Putamen (tissue), 1 donor: ENCODE results near the gene NRG3.

ENCODE experiments used
- DNase-seq: peaks from one replicate; pipeline ENCODE4 v3.0.0-alpha.2; 2016; ENCODE audit warnings: low spot score

NRG3 gene

DNA sequence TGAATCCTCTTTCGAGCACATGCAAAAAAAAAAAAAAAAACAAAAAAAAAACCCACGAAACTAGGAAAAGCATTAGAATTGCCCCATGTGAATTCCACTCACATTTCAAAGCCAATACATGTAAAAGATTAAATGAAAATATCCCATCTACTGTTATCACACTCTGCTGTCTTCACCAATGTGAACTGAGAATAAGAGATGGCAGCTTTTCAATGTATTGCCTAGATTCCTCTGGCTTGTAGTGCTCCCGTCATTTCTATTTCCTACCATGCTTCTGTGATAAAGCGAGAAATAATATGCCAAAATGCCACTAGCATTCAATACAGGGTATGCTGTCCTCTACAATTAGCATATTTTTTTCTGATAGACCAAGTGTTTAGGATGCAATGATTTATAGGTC lies 517.0 kb downstream of the NRG3 start:
- DNase-seq, result no peak

DNA sequence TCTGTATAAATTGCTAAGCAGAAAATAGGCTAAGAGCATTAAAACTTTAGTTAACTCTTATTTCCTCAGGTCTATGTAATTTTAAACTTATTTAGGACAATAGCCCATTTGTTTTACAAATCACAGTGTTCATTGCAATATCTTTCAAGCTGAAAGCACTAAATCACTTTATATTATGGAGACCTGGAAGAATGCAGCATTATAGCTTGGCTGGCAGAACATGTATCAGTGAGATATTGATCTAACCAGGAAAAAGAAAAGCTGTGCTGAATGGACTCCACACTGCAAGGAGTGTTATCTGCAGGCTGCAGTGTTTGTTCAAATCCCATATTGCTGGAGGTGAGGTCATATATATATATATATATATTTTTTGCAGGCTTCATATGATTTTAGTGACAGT lies 517.5 kb downstream of the NRG3 start:
- DNase-seq, result no peak

DNA sequence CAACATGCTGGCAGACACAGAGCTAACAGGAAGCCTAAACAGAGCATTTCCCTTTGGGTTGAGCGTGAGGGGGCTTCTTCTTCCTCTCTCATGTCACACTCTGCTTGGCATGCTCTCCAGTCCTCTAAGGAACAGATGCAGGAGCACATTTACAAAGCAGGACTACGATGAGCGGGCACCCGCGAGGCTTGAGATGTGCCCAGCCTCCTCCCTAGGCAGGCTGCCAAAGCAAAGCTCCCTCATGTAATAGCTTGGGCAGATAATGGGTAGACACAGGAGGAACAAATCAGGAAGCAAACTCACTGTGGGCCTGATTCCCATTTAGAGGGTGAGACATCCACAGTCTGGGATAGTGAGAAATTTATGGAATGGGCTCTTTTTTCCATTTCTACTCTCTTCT lies 519.1 kb downstream of the NRG3 start:
- no peak for DNase-seq

DNA sequence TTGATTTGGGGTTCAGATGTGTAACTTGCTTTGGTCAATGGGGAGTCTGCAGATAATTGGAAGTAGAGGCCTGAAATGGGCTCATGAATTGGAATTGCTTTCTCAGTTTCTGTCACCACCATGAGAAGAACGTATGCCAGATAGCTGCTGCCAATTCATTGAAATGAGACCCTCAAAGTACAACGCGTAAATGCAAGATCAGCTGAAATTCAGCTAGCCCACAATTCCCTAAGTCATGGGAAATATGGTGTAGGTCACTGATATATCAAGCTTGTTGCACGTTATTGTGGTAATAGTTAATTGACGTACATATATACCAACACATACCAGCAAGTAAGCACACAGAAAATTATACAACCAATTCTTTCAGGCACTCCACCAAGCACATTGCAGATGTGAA lies 520.0 kb downstream of the NRG3 start:
- DNase-seq, result no peak

DNA sequence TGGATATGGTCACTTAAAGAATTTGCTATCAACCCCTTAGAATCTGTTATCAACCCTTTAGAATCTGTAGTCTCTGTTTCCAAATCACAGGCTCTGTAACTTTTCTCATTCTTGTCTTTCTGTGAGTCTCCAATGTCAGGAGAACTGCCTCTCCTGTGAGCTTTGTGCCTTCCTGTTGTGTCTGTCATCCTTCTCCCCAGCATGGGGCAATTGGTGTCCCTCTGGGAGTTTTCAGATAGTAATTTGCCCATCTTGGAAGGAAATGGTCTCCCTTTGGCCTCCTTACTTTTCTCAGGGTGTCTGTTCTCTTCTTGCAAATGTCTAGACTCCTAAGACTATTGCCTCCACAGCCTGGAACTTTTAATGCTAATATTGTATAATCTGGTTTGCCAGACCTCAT lies 521.9 kb downstream of the NRG3 start:
- no peak for DNase-seq

DNA sequence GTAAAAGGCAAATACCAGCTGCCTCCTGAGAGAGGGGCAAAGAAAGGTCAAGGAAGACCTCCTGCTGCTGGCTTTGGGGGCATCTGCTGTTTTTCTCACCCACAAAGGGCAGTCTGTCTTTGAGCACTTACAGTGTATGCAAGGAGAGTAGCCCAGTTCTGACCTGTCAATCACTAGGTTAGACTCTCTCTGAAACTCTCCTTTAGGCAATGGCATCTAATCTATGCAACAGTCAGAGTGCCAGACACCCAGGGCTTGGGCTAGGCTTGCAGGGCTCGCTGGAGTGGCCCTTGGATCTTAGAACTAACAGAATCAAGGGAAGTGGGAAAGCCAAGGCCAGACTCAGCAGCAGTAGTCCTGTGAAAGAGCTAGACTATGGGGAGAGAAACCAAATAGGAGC lies 522.9 kb downstream of the NRG3 start:
- DNase-seq, result no peak

DNA sequence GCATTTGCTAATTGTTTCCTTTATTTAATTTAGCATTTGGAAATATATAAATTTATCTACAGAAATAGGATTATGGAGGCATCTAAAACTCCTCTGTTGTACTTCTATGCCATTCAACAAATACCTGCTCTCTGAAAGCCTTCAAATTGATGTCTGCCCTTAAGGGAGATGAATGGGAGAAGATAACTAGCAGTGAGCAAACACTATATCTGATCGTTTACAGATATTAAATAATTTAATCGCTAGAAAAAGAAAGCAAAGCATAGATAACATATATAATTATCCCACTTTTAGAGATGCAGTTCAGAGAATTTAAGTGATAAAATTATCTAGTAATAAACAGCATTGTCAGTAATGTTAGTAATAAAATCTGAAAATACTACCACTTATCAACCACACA lies 524.9 kb downstream of the NRG3 start:
- DNase-seq, result no peak

DNA sequence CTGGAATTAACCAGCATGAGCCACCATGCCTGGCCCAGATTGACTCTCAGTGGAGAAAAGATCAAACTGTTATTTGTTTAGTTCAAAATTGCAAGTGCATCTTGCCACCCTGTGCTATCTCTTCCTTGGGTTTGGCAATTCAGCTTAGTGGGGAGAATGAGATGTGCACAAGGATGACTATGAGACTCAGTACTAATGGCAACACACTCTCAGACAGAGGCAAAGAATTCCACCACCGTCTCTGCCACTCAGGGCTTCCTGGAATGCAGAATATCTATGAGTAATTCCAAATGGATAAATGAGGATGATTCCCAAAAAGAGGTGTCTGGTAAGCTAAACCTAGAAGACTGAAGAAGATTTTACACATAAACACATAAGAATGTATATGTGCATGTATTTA lies 525.8 kb downstream of the NRG3 start:
- DNase-seq, result no peak

DNA sequence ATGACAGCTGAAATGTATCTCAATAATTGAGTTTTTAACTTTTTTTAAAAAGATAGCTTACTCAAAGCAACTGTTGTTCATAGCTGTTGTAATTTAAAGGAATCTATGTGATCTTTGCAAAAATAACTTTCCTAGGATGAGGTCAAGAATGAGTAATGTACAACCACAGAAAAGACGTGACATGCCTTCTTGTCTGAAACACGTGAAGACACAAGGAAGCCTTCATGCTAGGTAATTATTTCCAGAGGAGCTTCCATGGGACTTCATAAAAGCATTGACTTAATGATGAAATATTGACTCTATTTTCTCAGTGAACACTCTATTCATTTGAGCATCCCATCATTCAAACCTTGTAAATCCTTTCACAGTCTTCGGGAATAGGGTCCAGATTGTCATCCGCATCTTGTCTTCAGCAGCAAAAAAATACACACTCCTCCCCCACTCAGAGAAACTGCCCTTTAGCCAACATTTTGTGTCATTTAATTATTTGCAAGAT lies 528.0 kb downstream of the NRG3 start:
- no peak for DNase-seq

DNA sequence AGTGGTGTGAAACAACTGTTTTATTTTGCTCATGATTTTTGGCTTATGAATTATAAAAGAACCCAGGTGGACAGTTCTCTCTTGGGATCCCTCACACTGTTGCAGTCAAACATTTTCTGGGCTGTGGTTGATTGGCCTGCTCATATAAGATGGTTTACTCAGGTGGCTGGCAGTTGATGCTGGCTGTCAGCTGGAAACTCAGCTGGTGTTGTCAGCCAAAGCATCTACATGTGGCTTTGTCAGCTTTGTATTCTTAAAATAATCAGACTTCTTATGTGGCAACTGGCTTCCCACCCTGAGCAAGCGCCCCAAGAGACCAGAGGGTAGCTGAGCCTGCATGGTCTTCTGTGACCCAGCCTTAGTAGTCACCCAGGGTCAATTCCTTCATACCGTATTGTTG lies 534.7 kb downstream of the NRG3 start:
- DNase-seq, result no peak

DNA sequence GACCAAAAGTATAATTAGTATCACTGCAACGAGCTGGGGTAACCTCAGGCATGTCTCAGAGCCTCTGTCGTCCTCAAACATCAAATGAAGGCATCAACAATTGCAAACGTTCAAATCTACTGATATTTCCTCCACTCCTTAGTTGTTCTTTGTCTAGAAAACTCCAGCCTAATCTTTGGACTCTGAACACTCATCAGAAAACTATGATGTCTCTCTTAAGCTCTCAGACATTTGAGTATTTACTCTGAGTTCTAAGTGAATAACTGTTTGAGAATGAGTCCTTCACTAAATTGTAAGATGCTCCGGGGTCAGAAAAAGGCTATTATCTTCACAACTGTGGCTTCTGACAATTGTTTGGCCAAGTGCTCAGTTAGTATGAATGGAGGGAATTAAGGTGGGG lies 536.4 kb downstream of the NRG3 start:
- DNase-seq, result no peak

DNA sequence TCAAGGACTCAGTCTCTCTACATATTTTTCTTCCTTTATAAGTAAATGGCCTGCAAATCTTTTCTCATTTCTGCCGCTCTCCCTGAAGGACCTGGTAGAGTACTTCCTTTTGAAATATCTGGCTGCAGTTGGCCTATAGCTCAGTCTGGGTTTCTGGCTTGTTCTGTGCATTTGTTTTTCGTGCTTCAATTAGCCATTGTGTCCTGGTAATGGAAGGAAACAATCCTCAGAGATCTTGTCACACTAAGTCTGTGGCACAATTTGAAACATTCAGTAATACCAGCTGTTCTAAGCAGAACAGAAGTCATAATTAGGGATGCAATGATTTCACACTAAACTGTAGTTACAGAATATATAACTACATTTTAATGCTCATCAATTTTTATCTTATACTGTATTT lies 545.0 kb downstream of the NRG3 start:
- no peak for DNase-seq

DNA sequence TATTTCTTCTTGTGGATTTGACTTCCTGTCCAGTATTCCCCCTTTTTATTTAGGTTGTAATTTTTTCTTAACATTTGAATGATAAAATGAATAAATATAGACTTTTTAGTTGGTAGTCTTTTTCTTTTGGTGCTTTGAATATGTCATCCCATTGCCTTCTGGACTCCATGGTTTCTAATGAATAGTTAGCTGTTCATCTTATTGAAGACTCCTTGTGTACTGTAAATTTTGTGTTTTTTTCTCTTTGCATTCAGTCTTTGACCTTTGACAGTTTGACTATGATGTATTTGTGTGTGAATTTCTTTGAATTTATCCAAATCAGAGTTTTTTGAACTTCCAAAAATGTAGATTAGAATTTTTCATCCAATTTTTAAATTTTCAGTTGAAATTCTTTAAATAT lies 554.3 kb downstream of the NRG3 start:
- no peak for DNase-seq

DNA sequence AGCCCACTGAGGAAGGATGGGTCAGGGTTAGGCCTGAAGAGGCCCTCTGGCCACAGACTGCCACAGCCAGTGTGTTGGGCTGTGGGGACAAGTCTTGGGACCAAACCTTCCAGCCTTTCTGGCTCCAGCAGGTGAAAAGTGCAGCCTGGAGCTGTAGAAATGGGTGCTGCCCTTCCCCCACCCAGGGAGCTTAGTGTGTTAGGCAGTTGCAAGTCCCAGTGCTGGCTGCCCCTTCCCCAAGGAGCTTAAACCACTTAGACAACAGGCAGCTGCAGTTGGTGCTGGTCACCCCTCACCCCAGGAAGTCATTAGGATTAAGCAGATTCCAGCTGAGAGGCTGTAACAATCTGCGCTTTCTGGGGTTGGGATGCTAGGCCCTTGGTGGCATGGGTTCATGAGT lies 563.3 kb downstream of the NRG3 start:
- no peak for DNase-seq

DNA sequence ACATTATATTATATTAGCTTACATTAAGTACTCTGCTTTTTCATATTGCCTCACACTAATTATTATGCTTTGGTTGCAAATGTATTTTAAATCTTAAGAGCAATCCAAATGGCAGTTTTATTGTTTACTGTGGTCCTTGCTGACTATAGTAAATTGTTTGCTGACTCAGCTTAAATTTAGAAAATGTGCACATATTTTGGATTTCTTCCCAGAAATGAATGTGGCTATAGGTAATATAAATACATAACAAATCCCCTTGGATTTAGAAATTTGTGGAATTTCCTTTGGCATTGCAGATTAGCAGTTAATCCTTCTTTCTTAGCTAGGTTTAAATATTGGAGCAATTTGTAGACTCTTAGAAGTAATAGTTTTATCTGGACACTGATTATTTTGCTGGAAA lies 565.8 kb downstream of the NRG3 start:
- DNase-seq, result no peak

DNA sequence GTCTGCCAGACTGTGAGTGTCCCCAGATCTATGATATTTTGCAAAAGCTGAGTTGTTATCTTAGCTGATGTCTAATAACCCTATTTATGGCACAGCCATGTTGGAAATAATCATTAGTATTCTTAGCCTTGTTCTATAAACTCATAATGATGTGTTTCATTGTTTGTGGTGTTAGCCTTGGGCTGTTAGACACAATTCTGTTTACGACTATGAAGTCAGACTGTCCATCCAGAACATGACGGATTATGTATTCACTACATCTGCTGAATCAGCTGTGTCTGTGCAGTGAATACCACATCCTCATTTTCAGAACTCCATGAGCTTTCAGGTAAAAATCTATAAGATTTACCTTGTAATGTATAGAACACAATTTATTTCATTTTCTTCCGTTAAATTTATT lies 577.1 kb downstream of the NRG3 start:
- DNase-seq, result no peak

DNA sequence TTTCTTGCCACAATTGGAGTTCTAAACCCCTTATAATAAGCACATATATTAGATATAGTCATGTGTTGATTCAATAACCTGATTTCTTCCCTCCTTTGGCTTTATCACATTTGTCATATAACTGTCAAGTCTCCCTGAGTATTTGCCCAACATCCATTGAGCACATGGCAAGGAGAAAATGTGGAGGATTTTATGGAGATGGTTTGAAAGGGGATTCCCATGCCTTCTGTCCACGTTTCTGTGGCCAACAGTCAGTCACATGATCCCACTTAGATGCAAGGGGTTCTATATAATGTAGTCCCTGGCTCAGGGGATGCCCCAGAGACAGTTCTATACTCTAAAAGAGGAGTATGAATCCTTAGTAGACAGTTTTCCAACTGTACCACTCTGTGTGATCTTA lies 577.7 kb downstream of the NRG3 start:
- DNase-seq, result no peak

DNA sequence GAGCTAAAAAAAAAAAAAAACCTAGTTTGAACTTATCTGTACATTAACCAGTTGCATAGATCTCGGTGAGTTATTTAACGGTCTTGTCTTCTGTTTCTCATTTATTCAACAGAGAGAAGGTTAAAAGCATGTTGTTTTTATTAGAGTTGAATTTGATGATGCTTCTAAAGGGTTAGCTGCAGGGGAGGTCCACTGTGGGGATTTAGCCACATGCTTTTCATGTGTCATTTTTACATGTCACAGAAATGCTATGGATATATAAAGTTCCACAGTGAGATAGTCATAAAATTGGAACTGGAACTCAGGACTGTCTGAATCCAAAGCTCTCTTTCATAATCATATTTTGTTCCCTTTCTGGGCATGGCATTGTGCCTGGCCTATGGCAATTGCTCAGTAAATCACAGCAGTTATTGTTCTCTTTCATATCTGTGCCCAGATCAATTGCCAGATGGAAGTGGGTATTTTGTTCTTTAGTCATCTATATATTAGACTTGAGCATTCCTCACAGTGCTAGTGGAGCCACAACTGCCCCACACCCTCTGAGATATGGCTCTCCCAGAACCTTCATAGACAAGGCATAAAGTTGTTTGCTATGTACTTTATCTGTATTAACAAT lies 578.8 kb downstream of the NRG3 start:
- no peak for DNase-seq

DNA sequence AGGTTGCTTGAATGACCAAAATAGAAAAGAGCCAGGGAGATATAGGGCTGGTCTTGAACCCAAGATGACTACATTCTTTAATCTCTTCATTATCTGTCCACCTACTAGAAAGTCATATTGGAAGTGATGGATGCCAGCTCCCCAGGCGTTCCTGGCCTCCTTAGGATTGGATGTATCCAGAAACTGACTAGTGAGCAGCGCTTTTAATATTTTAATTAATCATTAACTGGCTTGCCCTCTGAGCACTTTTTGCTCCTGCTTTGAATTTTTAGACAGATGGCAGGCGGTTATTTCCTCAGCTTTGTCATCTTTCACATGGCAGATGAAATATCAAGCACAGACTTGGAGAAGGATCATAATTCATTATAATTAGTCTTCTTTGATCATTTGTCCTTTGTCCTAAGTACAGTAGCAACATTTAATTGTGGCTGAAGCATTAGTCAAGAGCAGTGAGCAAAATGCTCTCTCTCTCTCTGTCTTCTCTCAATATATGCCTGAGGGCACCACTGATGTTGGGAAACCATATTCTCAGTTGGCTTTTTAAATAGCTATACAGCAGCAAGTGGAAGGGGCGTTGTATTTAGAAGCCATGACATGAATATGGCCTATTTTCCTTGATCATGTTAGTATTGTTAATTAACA lies 588.0 kb downstream of the NRG3 start:
- no peak for DNase-seq

DNA sequence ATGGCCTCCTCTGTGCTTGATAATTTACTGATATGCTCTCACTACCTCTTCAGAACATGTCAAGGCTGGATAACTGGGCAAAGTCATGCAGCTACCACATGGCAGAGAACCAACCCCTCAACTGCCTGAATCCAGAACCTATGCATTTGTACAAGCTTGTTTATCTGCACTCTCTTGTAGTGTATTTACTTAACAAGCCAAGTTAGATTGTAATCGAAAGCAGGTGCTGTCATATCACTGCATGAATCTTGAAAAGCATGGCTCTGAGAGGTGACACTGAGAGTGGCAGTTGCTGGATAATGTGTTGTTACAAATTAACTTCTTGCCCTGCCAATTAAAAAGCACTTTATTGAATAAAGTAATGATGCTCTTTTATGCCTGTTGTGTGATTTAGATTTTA lies 588.6 kb downstream of the NRG3 start:
- DNase-seq, result no peak

DNA sequence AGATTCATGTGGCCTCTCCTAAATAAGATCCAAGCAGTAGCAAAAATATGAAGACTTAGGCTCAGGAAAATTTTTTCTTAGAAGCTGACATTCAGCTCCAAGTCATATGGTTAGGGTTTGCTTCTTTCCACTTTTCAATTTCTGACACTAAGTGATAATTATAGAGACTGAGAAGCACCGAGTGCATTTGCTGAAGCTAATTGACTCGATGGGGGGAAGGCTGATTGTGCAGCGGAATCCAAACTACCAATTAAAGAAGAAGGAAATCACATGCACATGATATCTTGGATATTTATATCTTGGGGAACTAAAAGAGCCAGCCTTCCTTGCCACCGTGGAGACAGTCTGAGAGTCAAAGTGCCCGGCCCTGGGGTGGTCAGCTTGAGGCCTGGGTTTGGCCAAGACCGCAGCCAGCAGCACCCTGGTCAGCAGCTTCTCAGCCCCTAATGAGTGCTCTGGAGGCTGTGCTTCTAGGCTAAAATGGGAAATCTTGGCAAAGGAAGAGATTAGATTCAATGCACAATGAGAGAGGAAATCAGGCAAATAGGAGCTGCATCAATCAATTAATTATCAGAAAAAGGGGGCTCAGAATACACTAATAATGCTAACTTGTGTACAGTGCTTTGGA lies 589.3 kb downstream of the NRG3 start:
- DNase-seq, result no peak

DNA sequence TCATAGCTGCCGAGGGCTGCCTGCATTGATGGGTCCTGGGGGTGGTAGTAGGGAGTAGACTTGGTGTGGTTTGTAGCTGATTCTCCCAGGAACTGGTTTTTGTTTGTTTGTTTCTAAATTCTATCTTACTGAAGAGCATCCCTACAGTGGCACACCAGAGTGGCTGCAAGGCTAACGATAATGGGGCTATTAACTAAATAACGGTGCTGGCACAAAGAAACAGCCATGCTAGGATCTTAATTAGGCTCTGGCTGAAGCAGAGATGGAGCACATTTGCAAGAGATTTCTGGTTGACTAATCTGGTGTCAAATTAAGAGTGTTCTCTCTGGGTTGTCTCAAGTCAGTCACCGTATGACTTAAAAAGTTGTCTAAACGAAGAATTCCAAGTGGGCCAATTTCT lies 590.0 kb downstream of the NRG3 start:
- no peak for DNase-seq

DNA sequence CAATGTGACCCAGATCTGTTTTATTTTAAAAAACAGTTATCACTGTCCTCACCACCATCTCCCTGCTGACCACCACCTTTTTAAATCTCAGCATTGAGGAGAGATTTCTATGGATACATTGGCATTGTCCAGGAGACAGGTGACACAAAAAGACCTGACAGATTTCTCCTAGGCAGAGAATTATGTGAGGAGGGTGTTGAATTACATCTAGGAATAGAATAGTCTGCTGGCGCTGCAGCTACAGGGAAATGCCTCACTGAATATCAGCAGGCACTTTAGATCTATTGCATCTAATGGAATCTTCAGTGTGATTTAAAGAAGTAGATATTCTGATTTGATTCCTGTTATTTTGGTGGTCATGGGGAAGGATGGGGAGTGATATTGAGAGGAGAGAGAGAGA lies 593.5 kb downstream of the NRG3 start:
- DNase-seq, result no peak
